H4 (cell line): ENCODE measurements around the gene DYNC2H1. TPM values are rescaled to one million over a fixed set of nuclear protein-coding genes. Genes with fewer than 3 reads are reported as not detected.

Source experiments
- DNase-seq: peaks from one replicate; pipeline ENCODE4 v3.0.0-alpha.2; 2015; ENCODE audit warnings: low spot score
- total RNA-seq: library from RNA; depleted of rRNA; stranded (reverse); fragments of >200 nt; shearing (Covaris generic); gene quantifications from 2 replicates; pipeline ENCODE4 v1.2.3, GENCODE V29; 2014

Gene DYNC2H1
- total RNA-seq, 1 experiment from 2014 or later = 10.0 TPM

- no peak for DNase-seq
These were observed 172.1 kb downstream of the DYNC2H1 start for GRCh38 chr11:103281301-103281700.

- DNase-seq = no peak
These were observed 175.0 kb downstream of the DYNC2H1 start for GRCh38 chr11:103284260-103284659.

GRCh38 chr11:103294516-103294915 is 185.3 kb downstream of the DYNC2H1 start:
- no peak for DNase-seq

GRCh38 chr11:103295704-103296103 is 186.5 kb downstream of the DYNC2H1 start:
- DNase-seq = no peak

DNA sequence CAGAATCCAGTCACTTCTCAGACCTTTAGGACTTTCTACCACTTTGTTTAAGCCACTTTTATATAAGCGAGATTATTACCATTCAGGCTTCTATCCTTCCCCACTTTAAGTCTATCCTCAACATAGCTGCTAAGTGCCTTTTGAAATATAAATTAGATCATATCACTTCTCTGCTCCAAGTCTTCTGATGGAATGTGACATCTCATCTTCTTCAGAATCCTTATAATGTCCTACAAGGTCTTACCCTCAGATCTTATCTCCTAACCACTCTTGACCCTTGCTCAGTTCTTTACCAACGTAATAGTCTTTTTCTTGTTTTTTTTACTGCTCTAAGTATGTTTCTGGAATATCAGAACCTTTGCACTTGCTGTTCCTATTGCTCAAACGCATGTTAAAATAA is 188.7 kb downstream of the DYNC2H1 start:
- no peak for DNase-seq

DNA sequence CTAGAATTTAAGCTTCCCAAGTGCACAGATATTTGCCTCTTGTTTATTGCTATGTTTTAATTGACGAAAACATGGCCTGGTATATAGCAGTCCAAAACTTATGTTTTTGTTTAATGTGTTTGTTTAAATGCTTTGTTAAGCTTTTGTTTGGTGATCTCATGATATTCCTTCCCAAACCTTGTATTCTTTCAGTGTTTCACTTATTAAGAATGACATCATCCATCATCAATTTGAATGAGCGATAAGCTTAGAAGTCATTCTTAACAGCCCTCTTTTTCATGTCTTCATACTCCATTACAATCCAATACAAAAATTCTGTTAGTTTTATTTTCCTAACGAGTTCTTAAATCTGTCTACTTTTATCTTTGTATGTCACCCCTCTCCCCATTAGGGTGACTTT is 206.0 kb downstream of the DYNC2H1 start:
- DNase-seq = no peak

GRCh38 chr11:103317118-103317517 is 207.9 kb downstream of the DYNC2H1 start:
- DNase-seq = no peak

DNA sequence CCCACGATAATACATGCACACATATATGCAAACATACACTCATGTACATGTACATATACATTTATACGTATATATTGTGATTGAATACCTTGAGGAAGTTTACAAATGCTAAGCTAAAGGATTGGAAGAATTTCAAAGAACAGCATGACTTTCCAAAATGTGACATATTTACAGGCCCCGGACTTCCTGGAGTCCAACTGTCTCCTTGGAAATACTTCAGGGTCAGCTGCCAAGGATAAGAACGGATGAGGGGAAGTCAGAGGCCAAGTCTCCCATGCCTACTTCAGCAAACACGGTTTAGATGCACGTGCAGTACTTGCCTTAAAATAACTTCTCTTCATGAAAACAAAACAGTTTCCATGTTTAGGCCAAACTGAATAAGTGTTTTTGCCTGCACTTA is 213.6 kb downstream of the DYNC2H1 start:
- DNase-seq = no peak

- no peak for DNase-seq
These were observed 216.5 kb downstream of the DYNC2H1 start for GRCh38 chr11:103325686-103326069.

- DNase-seq = peak; percentile 82
These were observed 217.0 kb downstream of the DYNC2H1 start for GRCh38 chr11:103326070-103326794.

DNA sequence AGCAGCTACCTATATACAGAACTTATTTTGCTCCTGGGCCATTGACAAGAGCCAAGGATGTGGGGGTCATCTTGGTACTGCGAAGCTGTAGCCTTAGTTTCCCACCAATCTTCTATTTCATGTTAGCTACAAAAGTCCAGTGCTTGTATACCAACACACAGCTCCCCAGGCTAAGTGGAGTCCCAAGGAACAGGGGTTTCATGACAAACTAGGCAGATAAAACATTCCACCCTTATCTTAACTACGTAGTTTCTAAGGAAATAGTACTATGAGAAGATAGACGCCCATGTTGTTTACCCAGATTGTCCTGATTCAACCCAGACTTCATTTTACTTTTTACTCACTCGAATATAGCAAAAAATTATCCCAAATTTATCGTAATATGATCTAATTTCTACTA is 218.5 kb downstream of the DYNC2H1 start:
- DNase-seq = no peak

GRCh38 chr11:103332409-103332808 is 223.2 kb downstream of the DYNC2H1 start:
- no peak for DNase-seq

- DNase-seq = no peak
These were observed 229.6 kb downstream of the DYNC2H1 start for GRCh38 chr11:103338621-103339484.

DNA sequence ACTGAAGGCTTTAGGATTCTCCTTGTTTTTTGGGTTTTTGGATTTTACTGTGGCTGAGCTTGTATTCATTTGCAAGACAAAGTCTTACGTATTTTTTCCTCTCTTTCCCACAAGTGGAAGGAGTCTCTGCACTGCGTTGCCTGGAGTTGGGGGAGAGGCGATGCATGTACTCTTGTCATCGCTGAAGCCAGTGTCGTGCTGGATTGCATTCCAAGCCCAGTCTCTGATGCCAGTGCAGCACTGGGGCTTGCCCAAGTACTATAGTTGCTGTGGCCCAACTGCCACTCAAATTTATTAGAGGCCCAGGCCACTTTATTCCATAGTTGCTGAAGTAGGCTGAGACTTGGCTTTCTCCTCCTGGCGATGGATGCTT is 230.2 kb downstream of the DYNC2H1 start:
- DNase-seq = no peak

DNA sequence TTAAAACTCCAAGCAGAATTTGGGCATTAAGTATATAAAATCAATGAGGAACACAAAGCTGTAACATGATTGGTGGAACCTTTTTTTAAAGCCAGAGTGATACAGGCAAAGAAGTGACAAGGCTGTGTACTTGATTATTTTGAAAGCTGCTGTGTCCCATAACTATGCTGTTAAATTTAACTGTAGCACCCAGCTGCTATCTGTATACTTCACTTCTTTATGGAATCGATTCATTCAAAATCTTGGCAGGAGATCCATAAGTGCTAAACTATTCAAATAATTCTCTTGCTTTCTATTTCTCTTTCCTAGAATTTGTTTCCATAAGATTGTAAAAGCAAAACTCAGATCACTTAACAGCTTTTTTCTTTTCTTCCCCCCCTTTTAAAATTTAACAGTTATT is 231.7 kb downstream of the DYNC2H1 start:
- DNase-seq = no peak

GRCh38 chr11:103344886-103345285 is 235.7 kb downstream of the DYNC2H1 start:
- DNase-seq = no peak

- DNase-seq = no peak
These were observed 240.4 kb downstream of the DYNC2H1 start for GRCh38 chr11:103349595-103349994.

- no peak for DNase-seq
These were observed 245.4 kb downstream of the DYNC2H1 start for GRCh38 chr11:103354656-103355055.

GRCh38 chr11:103358251-103358650 is 249.0 kb downstream of the DYNC2H1 start:
- DNase-seq = no peak

GRCh38 chr11:103359216-103359615 is 250.0 kb downstream of the DYNC2H1 start:
- DNase-seq = no peak

GRCh38 chr11:103364687-103365086 is 255.5 kb downstream of the DYNC2H1 start:
- DNase-seq = peak; percentile 12

DNA sequence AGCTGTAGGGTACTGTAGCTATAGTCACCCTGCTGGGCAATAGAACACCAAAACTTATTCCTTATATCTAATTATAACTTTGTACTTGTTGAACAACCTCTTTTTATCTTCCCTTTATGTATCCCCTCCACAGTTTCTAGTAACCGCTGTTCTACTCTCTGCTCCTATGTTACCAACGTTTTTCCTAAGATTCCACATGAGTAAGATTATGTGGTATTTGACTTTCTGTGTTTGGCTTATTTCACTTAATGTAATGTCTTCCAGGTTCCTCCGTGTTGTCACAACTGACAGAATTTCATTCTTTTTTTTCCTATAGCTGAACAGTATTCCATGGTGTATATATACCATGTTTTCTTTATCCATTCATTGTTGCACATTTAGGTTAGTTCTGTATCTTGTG is 258.4 kb downstream of the DYNC2H1 start:
- DNase-seq = no peak

DNA sequence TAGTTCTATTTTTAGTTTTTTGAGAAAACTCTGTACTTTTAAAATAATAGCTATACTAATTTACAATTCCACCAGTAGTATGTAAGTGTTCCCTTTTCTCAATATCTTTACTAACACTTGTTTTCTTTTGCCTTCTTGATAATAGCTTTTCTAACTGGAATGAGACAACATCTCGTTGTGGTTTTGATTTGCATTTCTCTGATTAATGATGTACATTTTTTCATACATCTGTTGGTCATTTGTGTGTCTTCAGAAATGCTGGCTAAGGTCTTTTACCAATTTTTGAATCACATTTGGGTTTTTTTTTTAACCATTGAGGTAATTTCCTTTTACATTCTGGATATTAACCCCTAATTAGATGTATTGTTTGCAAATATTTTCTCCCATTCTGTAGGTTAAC is 258.9 kb downstream of the DYNC2H1 start:
- no peak for DNase-seq
